GM12874 (cell line): ENCODE data around the gene CIDEA.

Source experiments
- TF ChIP-seq, protein P1 (sequence below): IDR thresholded peaks from 2 replicates; pipeline ENCODE4 v1.5.1; 2011; ENCODE audit warnings: low read depth, mild to moderate bottlenecking, control low read depth, low read length, moderate library complexity; ENCODE audit not compliant: insufficient read depth

CIDEA gene

DNA sequence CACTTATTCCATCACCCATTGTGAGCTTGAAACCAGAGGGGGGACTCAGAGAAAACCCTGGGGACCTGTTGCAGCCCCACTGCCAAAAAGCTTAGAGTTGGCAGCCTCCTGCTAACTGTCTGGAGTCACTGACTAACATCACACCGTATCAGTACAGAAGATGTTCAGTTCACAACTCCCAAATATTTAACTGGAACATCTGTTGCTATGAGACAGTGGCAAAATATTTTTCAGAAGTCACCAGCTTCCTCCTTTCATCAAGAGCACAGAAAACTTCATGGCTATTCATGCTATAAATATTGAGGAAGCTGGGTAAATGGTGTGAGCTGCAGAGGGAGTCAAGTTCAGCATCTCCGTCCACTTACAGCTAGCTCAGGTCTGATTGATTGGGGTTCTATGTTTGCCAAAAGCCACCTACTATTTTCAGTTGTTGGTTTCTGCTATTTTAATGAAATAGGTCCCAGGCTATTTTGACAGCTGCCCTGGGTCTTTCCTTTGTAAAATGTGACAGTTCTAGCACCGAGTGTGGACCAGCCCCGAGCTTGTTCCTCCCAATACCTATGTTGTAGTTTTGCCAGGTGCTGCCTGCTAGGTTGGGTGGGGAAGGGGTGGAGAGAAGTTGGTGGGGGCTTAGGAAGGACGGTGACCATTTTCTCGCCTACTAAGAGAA, 63.6 kb downstream of the CIDEA start:
- TF ChIP-seq, protein P1, sequence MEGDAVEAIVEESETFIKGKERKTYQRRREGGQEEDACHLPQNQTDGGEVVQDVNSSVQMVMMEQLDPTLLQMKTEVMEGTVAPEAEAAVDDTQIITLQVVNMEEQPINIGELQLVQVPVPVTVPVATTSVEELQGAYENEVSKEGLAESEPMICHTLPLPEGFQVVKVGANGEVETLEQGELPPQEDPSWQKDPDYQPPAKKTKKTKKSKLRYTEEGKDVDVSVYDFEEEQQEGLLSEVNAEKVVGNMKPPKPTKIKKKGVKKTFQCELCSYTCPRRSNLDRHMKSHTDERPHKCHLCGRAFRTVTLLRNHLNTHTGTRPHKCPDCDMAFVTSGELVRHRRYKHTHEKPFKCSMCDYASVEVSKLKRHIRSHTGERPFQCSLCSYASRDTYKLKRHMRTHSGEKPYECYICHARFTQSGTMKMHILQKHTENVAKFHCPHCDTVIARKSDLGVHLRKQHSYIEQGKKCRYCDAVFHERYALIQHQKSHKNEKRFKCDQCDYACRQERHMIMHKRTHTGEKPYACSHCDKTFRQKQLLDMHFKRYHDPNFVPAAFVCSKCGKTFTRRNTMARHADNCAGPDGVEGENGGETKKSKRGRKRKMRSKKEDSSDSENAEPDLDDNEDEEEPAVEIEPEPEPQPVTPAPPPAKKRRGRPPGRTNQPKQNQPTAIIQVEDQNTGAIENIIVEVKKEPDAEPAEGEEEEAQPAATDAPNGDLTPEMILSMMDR = no peak

DNA sequence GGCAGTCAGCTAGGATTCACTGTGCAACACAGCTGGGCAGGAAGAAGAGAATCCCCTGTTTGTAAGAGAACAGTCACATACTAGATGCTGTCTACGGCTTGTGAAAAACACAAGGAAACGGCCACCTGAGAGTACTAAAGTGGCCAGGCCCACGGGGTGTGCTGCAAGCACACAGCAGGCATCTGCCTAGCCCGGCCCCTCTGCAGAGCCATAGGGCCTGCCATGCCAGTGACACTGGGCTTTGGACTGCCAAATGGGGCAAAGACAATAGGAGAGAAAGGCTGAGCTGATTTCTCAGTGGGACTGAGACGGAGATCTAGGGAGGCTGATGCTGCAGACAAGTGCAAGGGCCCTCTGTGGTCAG, 64.2 kb downstream of the CIDEA start:
- TF ChIP-seq, protein P1 = no peak

DNA sequence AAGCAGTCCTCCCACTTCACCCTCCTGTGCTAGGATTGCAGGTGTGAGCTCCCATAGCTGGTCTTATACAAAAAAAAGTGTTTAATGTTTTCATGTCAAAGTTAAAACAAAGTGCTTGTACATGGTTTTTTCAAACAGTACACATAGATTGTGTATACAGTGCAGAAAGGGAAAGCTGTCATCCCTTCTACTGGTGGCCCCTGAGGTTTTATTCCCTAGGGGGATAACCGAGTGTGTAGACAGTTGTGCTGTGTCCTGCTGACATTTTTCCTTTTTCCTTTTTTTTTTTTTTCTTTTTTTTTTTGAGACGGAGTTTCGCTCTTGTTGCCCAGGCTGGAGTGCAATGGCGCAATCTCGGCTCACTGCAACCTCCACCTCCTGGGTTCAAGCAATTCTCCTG, 64.7 kb downstream of the CIDEA start:
- TF ChIP-seq, protein P1 = no peak

DNA sequence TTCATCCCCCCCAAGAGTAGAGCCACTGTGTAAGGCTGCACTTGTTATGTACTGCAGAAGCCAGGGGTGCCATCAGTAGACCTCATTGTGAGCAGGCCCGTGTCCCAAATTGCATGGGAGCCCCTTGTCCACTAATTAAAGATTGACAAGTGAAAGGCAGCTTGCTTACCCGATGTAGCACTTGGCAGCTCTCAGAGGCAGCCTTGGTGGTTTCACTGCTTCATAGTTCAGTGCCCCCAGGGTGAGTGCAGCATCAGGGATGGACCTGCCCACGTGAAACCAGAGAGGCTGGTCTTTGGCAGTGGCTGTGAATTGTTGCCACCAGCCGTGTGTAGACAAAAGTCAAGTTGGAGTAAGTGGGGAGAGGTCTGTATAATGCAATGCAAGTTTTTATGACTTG, 67.2 kb downstream of the CIDEA start:
- TF ChIP-seq, protein P1 = no peak

DNA sequence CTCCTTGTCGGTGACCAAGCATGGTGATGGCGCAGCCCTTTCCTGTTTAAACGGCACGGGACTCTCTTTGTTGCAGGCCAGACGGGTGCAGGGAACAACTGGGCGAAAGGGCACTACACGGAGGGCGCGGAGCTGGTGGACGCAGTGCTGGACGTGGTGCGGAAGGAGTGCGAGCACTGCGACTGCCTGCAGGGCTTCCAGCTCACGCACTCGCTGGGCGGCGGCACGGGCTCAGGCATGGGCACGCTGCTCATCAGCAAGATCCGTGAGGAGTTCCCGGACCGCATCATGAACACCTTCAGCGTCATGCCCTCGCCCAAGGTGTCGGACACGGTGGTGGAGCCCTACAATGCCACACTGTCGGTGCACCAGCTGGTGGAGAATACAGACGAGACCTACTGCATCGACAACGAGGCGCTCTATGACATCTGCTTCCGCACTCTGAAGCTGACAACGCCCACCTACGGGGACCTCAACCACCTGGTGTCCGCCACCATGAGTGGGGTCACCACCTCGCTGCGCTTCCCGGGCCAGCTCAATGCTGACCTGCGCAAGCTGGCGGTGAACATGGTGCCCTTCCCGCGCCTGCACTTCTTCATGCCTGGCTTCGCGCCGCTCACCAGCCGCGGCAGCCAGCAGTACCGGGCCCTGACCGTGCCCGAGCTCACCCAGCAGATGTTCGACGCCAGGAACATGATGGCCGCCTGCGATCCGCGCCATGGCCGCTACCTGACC, 71.0 kb downstream of the CIDEA start:
- TF ChIP-seq, protein P1 = no peak

DNA sequence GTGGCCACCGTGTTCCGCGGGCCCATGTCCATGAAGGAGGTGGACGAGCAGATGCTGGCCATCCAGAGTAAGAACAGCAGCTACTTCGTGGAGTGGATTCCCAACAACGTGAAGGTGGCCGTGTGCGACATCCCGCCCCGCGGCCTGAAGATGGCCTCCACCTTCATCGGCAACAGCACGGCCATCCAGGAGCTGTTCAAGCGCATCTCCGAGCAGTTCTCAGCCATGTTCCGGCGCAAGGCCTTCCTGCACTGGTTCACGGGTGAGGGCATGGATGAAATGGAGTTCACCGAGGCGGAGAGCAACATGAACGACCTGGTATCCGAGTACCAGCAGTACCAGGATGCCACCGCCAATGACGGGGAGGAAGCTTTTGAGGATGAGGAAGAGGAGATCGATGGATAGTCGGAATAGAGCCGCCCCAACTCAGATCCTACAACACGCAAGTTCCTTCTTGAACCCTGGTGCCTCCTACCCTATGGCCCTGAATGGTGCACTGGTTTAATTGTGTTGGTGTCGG, 71.6 kb downstream of the CIDEA start:
- TF ChIP-seq, protein P1 = no peak

DNA sequence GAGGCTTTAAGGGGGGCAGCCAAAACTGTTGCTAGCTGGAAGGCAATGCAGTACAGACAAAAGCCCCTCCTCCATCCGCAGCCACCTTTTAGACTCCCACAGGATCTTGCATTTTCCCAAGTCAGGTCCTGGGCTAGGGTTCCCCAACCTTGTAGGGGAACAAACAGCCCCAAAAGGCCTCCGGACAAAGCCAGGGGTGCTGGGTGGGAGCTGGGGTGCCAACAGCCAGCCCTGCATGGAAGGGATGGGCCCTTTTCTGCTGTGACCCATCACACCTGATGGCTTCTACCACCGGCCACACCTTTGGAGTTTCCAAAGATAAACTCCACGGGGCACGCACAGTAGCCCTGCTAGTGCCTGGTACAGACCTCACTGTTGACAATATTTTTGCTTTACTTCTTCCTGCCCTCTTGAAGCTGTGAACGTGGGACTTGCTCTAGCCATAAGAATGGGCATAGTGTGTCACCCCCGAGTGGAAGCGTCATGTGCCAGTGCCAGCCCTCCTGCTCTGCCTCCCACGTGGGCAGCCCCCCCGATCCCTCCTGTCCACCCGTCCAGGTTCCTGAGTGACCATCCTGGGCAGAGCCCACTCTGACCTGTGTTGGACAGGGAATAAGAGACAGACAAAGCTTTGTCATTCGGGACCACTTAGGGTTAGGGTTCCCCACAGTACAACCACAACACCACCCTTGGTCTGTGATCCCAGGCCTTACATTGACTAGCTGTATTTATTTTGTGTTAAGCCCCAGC, 72.7 kb downstream of the CIDEA start:
- TF ChIP-seq, protein P1 = no peak
